Activated CD4-positive, alpha-beta T cell treated with anti-CD3 and anti-CD28 coated beads for 24 hours (primary cell): ENCODE data around the gene ZNF789.
"Not testable (repeated sequence)": the region's sequence is repeated elsewhere in the genome, so short reads cannot be mapped to it uniquely, and the experiment has no call there.

Source experiments
- DNase-seq, 2 donors: peaks; one replicate each; pipeline ENCODE4 v3.0.0-alpha.2; 2020; ENCODE audit warnings: low read depth in 2 of 2

Gene ZNF789

DNA sequence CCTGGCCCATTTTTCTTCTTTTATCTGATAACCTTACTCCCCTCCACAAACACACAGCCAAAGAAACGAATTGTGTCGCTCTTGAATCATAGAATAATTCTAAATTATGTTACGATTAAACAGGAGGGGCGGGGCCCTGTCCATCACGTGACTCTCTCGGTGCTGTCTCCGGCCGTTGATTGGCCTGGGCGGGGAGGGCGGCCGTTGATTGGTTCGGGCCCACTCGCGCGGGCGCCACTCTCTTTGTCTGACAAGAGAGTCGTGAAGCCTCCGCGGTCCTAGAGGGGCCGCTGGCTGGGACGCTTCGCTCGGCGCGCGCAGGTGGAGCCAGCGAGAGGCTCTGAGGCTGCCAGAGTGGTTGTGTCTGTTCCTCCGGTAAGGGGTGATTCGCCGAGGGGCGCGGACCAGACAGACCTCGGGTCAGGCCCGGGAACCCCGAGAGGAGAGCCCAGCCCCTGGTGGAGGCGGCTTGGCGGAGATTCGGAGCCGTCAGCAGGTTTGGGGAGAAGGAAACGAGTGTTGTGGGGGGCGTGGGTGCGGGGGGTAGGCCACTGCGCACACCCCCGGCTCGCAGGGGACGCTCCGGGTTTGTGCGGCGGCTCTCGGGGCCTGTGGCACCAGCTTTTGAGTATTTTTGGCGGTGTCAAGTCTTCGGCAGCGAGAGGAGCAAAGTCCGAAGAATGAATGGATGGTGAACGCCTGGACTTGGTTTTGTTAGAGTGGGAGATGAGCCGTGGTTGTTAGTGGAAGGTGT lies at the start of gene ZNF789:
Gene ZNF789 (plus strand): TSS at position 330 of the 754 bp plus-strand sequence. CDS start 3,567 bp downstream, outside the sequence.
- DNase-seq = peak; percentile 96 to 97

DNA sequence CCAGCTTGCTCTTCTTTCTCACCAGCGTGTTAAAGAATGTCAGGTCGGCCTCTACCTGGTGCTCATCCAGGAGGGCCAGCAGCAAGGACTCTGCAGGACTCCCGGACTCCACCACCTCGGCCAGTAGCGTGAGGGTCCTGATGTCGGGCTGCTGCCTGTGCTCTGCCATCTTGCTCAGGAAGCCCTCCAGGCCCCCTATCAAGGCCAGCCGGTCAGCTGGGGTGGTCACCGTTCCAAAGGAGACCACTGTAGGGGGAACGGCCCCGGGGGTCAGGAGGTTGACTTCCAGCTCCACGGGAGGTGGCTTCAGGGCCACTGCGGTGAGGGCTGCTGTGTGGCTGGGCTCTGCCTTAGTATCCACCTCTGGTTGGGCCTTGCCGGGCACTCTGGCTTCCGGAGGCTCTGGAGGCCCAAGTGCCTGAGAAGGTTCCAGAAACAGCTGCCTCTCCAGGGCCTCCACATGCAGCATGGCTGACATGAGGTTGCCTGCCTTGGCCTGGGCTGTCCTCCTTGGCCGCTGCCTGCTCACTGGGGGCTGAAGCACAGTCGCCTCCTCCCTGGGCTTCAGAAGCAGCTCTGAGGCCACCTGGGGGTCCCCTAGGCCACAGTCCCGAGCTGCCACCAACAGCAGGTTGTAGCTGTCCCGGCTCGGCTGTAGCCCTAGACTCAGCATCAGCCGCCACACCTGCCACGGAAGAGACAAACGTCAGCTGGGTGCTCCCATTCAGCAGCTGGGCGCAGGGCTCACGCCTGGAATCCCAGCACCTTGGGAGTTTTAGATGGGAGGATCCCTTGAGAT lies 47.6 kb upstream of the ZNF789 start:
- no peak for DNase-seq

DNA sequence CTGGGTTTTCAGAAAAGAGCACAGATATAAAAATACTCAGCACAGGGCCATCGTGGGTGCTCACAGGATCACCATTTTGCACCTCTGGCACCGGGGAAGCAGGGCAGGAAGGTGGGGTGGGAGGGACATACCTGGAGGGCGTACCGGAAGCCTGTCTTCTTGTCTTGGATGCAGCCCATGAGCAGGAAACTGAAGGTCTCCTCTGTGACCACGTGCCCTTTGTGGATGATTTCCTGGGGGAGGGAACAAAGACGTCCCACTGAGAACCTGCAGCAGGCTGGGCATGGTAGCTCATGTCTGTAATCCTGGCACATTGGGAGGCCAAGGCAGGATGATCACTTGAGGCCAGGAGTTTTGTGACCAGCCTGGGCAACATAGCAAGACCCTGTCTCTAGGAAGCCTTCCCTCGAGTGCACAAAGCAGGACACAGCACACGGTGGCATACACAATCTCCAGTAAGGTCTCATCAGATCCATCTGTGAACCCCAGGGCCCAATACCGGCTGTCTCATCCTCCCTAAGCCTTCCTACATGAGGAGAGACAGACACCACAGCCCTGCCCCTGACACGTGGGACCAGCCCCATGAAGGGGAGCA lies 43.6 kb upstream of the ZNF789 start:
- DNase-seq = no peak

DNA sequence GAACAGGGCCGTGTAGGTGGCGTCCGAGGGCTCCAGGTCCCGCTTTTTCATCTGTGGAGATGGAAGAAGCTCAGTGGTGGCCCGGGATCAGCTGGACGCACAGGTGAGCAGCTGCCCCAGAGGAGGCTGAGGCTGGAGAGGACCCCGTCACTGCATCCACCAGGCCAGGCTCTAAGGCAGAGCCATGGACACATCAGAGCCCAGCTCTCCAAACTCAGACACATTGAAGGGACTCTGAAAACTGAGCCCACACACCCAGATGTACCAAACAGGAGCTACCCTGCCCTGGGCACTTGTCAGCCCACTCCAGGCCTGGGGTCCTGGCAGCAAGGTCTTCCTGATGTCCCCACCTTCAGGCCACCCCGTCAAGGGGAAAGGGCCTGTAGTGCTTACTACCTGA lies 42.9 kb upstream of the ZNF789 start:
- no peak for DNase-seq

DNA sequence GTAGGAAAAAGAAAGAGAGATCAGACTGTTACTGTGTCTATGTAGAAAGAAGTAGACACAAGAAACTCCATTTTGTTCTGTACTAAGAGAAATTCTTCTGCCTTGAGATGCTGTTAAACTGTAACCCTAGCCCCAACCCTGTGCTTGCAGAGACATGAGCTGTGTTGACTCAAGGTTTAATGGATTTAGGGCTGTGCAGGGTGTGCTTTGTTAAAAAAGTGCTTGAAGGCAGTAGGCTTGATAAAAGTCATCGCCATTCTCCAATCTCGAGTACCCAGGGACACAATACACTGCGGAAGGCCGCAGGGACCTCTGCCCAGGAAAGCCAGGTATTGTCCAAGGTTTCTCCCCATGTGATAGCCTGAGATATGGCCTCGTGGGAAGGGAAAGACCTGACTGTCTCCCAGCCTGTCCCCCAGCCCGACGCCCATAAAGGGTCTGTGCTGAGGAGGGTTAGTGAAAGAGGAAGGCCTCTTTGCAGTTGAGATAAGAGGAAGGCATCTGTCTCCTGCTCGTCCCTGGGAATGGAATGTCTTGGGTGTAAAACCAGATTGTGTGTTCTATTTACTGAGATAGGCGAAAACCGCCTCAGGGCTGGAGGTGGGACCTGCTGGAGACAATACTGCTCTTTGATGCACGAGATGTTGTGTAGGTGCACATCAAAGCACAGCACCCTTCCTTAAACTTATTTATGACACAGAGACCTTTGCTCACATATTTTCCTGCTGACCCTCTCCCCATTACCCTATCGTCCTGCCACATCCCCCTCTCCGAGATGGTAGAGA lies 40.7 kb upstream of the ZNF789 start:
- DNase-seq = not testable (repeated sequence)

DNA sequence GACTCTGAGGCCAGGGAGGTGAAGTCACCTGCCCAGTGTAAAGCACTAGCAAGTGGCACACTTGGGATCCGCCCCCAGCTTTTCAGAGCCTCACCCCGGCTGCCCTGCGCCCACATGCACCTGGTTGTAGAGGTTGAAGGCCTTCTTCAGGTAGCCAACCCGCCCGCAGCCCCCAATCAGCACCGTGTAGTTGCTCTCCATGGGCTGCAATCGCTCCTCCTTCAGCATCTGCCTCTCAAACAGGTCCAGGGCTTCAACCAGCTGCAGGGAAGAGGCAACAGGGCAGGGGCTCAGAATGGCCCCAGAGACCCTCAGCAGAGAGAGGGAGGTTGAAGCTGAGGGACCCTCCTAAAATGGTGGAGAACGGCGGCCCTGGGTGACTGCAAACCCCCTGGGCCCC lies 39.5 kb upstream of the ZNF789 start:
- DNase-seq = no peak

DNA sequence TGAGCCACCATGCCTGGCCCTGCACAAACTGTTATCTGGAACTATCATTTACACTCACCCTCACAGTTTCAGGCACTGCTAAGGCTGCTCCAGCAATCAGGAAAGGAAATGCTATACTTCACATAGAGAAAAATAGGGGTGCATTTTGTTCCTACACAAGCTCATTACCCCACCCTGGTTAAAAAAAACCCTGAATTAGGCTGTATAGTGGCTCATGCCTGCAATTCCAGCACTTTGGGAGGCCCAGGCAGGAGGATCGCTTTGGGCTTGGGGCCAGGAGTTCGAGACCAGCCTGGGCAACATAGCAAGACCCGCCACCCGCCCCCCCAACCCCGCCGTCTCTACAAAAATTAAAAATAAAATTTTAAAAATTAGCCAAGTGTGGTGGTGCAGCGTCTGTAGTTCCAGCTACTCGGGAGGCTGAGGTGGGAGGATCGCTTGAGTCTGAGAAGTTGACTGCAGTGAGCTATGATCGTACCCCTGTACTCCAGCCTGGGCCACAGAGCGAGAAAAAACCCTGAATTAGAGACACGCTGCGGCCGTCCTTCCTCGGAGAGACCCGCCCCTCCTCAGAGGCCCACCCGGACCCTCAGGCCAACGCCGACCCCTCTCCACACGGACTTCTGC lies 34.6 kb upstream of the ZNF789 start:
- no peak for DNase-seq

DNA sequence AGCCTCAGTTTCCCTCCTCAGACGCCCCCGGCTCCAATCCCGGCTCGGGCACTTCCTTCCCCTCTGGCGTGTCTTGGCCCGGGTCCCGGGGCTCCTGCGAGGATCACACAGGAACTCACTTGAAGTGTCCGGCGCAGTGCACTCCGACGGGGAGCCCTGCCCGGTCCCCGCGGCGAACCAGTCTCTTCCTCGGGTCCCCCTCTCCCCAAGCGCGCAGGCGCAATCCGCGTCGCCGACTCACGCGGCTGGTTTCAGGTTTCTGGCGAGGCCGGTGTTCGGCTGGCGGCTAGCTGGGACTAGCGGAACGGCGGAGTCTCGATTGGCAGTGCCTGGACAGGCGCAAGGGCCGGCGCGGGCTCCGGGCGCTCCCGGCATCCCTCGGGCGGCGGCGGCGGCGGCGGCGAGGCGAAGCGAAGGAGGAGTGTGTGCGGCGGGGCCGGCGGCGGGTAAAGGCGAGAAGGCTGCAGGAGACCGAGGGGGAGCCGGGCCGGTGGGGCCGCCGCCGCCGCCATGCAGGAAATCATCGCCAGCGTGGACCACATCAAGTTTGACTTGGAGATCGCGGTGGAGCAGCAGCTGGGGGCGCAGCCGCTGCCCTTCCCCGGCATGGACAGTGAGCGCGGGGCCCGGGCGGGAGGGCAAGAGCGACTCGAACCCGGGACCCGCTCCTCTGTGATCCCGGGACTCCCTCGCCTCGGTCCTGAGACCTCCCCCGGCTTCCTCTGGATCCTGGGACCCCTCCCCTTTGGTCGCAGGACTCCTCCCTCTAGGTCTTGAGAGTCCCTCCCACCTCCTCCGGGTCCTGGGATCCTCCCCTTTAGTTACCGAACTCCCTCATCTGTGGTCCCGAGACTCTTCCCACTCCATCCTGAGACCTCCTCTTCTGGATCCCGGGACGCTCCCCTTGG lies 33.9 kb upstream of the ZNF789 start, which contains the start of the genes CPSF4 and PTCD1:
Gene CPSF4 (plus strand): TSS at position 371 of the 908 bp plus-strand sequence. CDS start 140 bp downstream, at position 511.
Gene PTCD1 (minus strand): TSS at position 226 of the 908 bp plus-strand sequence. CDS start 3,556 bp downstream, outside the sequence.
- peak; percentile 85 to 87 for DNase-seq

DNA sequence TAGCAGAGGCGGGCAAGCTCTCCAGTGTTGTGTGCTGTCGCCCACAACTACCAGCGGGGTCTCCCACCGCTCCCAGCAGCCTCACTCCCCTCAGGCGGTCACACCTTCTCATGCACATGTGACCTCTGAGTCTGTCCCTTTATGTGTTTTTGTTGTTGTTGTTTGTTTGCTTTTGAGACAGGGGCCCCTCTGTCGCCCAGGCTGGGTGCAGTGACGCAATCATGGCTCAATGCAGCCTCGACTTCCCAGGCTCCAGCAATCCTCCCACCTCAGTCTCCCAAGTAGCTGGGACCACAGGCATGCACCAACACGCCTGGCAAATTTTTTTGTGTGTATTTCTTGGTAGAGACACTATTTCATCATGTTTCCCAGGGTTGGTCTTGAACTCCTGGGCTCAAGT lies 32.5 kb upstream of the ZNF789 start:
- DNase-seq = no peak

DNA sequence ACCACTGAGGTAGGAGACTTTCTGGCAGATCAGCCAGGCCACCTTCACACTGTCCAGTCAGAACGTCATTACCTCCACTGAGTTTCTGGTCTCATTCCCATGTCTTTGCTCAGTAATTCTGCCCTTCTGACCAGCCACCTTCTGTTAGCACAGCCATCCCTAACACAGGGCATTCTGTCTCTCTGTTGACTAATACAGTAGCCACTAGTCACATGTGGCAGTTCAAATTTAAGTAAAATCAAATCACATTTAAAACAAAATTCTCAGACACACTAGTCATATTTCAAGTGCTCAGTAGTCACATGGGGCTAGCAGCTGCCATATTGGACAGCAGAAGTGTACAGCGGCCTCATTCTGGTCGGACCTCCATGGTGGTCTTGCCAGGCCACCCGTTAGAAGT lies 26.6 kb upstream of the ZNF789 start:
- no peak for DNase-seq

DNA sequence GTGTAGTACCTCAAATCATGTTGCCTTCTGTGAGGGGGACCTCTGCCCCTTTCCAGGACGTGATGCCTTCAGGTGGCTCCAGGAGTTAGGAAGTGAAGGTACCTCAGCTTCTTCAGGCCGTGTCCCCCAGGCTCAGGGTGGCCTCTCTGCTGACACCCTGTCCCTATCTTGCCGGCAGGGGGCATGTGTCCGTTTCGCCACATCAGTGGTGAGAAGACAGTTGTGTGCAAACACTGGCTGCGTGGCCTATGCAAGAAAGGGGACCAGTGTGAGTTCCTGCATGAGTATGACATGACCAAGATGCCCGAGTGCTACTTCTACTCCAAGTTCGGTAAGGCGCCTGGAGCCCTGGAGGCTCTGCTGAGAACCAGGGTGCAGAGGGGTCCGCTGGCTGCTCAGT lies 24.7 kb upstream of the ZNF789 start:
- no peak for DNase-seq

DNA sequence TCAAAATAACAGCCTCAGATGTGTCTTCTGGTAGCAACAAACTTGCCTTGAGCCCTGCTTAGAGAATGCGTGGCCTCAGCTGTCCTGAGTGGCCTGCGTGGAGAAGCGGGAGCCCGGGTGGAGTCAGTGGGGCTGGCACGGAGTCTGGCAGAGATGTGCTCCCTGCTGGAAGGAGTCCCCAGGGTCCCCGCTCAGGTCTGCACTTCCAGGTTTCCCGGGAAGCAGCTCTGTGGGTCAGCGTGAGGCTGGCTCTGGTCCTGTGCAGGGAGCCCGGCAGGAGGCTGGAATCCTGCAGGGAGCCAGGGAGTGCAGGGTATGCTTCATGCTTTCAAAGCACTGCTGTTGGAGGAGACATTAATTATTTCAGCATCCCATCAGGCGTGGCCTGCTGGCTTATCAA lies 23.8 kb upstream of the ZNF789 start:
- no peak for DNase-seq

DNA sequence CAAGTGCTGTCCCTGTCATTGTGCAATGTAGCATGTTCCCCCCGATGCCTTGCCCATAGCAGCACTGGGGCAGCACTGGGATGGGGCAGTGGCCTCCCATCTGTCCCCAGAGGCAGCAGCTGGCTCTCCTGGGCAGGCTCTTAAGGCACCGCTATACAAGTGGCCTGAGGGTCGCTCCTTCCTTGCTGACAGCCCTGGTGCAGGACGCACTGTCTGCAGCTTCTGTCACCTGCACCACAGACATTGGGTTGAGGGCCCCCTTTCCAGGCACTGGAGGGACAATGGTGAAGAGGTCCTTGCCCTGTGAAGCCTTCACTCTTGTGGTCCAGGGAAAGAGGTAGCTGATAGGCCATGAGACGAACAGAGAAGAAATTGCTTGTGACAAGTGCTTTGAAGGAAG lies 23.4 kb upstream of the ZNF789 start:
- DNase-seq = no peak

DNA sequence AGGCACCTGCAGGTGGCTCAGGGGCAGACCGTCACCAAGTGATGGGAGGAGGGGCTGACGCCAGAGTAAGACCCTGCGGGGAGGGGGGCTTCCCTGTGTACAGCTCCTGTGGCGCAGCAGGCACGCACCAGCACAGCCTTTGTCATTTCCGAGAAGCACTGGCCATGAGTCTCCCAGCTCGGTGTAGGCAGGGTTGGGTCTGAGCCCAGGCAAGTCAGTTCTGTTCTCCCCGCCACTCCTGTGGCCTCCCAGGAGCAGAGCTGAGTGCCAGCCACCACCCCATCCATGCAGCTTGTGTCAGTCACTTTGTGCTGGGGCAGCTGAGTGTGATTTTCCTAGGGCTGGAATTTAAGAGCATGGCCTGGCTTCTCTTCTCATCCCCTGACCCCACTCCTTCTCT lies 20.8 kb upstream of the ZNF789 start:
- DNase-seq = no peak

DNA sequence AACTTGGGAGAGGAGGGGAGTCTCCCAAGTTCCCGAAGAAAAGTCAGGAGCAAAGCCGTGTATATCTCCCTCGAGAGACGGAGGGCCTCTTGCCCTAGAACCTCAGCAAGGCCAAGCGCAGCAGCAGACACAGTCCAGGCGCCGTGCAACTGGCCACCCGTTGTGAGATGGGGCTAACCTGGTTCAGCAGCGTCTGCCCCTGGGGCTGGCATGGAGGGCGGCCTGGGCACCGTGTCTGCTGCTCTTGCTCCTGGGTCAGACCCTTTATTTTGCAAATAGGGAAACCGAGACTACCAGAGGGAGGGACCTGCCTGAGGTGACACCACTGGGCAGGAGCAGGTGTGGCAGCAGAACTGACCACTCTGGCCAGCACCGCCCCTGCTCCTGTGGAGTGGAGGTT lies 20.1 kb upstream of the ZNF789 start:
- no peak for DNase-seq

DNA sequence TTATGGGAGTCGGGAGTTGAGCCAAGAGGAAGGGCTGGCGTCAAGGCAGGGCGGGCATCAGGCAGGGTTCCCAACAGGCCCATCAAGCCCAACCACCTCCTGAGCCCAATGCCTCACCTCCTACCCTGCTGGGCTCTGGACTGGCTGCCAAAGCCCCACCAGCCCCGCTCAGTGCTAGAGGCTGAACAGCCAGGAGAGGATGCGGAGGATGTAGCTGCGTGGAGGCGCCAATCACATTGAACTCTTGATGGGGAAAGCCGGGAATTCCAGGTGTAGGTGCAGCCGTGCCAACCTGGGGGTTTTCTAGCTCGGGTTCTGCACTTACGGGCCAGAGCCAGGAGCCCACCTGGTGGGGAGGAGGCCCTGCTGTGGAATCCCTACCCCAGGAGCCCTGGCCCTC lies 19.6 kb upstream of the ZNF789 start:
- no peak for DNase-seq

DNA sequence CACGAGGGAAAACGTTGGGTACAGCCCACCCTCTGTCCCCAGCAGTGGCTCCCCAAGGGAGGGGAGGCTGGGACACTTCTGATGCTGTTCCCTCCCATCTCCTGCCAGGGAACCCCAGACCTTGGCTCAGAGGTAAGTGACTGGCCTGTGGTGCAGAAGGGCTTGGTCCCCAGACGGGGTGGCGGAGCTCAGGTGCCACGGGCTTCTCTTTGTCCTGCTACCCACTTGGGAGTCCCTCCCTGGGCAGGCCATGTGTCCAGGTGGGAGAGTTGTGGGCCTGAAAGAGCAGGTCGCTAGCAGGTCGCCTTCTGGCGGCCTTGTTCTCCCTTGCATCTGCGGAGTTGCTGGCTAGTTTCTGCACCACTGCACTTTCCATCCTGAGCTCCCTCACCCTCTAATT lies 16.8 kb upstream of the ZNF789 start:
- no peak for DNase-seq

DNA sequence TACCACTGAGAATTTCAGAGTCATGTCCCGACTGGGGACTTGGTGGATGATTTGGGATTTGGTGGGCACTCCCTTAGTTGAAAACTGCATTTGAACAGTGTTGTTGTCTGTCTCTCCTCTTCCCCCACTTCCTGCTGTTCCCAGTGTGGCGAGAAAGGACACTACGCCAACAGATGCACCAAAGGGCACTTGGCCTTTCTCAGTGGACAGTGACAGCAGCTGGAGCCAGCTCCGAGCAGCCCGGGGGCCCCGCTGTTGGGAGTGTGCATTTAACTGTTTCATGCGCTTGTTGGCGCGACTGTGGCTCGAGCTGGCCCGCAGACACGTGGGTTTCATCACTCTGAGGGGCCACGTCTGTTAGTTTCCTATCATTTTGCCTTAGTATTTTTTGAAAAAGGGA lies 16.4 kb upstream of the ZNF789 start:
- DNase-seq = no peak

DNA sequence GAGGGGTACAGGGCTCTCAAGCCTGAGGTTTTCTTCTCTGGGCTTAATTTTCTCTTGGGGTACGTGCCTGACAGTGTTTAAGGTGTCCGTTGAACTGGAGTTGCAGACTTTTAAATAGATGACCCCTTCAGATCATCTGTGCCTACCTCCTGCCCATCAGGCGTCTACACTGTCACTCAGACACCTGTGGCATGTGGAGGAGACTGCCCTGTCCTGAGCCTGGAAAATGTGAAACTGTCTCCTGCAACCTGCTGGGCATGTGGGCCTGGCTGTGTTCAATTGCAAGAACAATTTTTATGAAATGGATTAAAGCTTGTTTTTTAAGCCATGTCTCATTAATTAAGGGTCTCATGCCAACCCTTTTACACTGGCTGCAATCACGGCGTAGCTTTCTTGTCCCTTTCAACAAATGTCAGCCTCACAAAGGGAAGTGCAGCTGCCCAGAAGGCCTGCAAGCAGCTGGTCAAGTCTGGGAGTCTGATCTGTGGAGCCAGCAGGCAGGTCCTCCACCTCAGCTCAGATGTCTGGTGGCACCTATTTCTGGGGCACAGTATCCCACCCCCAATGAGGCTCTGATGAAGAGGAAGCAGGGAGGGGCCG lies 15.5 kb upstream of the ZNF789 start:
- no peak for DNase-seq
